SK-N-MC (cell line): ENCODE measurements around the gene NIT1.

Experiments used
- DNase-seq: peaks from one replicate; pipeline ENCODE4 v3.0.0-alpha.2; 2011; ENCODE audit warnings: low read depth, low spot score
- H3K27ac ChIP-seq: fragments of 200-600 bp; sonication (generic); 2 replicates; pipeline ENCODE4 v1.5.1; 2016; ENCODE audit warnings: mixed run types
- H3K36me3 ChIP-seq: fragments of 200-600 bp; sonication (generic); 2 replicates; pipeline ENCODE4 v1.6.1; 2017; ENCODE audit warnings: antibody characterized with exemption, low read length, mixed read lengths; ENCODE audit not compliant: insufficient read depth
- H3K4me3 ChIP-seq: fragments of 200-600 bp; sonication (generic); 2 replicates; pipeline ENCODE4 v1.5.1; 2016
- H3K9ac ChIP-seq: fragments of 200-600 bp; sonication (generic); 2 replicates; pipeline ENCODE4 v1.8.0; 2017; ENCODE audit warnings: mixed run types, mixed read lengths; ENCODE audit not compliant: insufficient read length
- H3K9me3 ChIP-seq: fragments of 200-600 bp; sonication (generic); 2 replicates; pipeline ENCODE4 v1.6.1; 2017; ENCODE audit warnings: low read depth, mild to moderate bottlenecking, antibody characterized with exemption, low read length, moderate library complexity, mixed read lengths
- EZH2 ChIP-seq: fragments of 200-600 bp; sonication (generic); IDR thresholded peaks from one replicate; pipeline ENCODE4 v1.6.1; 2017; ENCODE audit warnings: antibody characterized with exemption
- FOXP2 ChIP-seq: optimal IDR thresholded peaks from 2 replicates; pipeline ENCODE3; 2011; ENCODE audit warnings: mild to moderate bottlenecking, moderate library complexity; ENCODE audit not compliant: insufficient read depth; ENCODE audit errors: extremely low read length, control extremely low read depth
- POLR2AphosphoS5 ChIP-seq: IDR thresholded peaks from 2 replicates; pipeline ENCODE4 v1.6.1; 2012; ENCODE audit warnings: mild to moderate bottlenecking, low read depth, low read length, borderline replicate concordance

The NIT1 gene

GRCh38 chr1:161073474-161074121 lies 44.3 kb upstream of the NIT1 start:
- TF ChIP-seq FOXP2: no peak
- TF ChIP-seq POLR2AphosphoS5: no peak
- Histone ChIP-seq H3K4me3 (no peak overlapping the region), H3K27ac (no peak overlapping the region), H3K36me3 (no peaks in the 10 kb centered on the region), H3K9me3 (no peaks in the 10 kb centered on the region), H3K9ac (no peak overlapping the region)
- DNase-seq: no peak

GRCh38 chr1:161074676-161075368 lies 43.1 kb upstream of the NIT1 start:
- Histone ChIP-seq H3K9ac (no peak overlapping the region), H3K4me3 (no peak overlapping the region), H3K9me3 (no peaks in the 10 kb centered on the region), H3K27ac (no peak overlapping the region), H3K36me3 (no peaks in the 10 kb centered on the region)
- no peak for DNase-seq
- TF ChIP-seq EZH2 (no peak), POLR2AphosphoS5 (no peak), FOXP2 (no peak)

GRCh38 chr1:161076410-161076809 lies 41.5 kb upstream of the NIT1 start:
- Histone ChIP-seq H3K9me3 (no peaks in the 10 kb centered on the region), H3K4me3 (no peak overlapping the region), H3K27ac (no peak overlapping the region), H3K36me3 (no peaks in the 10 kb centered on the region), H3K9ac (no peak overlapping the region)
- TF ChIP-seq EZH2: no peak
- no peak for TF ChIP-seq FOXP2
- TF ChIP-seq POLR2AphosphoS5: no peak
- DNase-seq: no peak

GRCh38 chr1:161077426-161077825 lies 40.5 kb upstream of the NIT1 start:
- Histone ChIP-seq H3K27ac (no peak overlapping the region), H3K4me3 (no peak overlapping the region), H3K36me3 (no peaks in the 10 kb centered on the region), H3K9ac (no peak overlapping the region), H3K9me3 (no peaks in the 10 kb centered on the region)
- no peak for DNase-seq
- no peak for TF ChIP-seq EZH2
- TF ChIP-seq FOXP2: no peak
- TF ChIP-seq POLR2AphosphoS5: no peak

- no peak overlapping the region for H3K9ac ChIP-seq
- no peaks in the 10 kb centered on the region for H3K9me3 ChIP-seq
- no peak overlapping the region for H3K27ac ChIP-seq
- TF ChIP-seq EZH2 (no peak), FOXP2 (no peak), POLR2AphosphoS5 (no peak)
- no peaks in the 10 kb centered on the region for H3K36me3 ChIP-seq
- DNase-seq: no peak
- no peak overlapping the region for H3K4me3 ChIP-seq
Measured at GRCh38 chr1:161079436-161080110, 38.3 kb upstream of the NIT1 start.

GRCh38 chr1:161080441-161081405 lies 37.2 kb upstream of the NIT1 start:
- no peak overlapping the region for H3K9ac ChIP-seq
- no peaks in the 10 kb centered on the region for H3K36me3 ChIP-seq
- DNase-seq: no peak
- TF ChIP-seq FOXP2 (no peak), POLR2AphosphoS5 (no peak), EZH2 (no peak)
- no peaks in the 10 kb centered on the region for H3K9me3 ChIP-seq
- H3K4me3 ChIP-seq: no peak overlapping the region
- no peak overlapping the region for H3K27ac ChIP-seq

- H3K36me3 ChIP-seq: no peaks in the 10 kb centered on the region
- DNase-seq: no peak
- no peak overlapping the region for H3K27ac ChIP-seq
- TF ChIP-seq POLR2AphosphoS5 (no peak), FOXP2 (no peak), EZH2 (no peak)
- H3K4me3 ChIP-seq: no peak overlapping the region
- H3K9ac ChIP-seq: no peak overlapping the region
- H3K9me3 ChIP-seq: no peaks in the 10 kb centered on the region
Measured at GRCh38 chr1:161081519-161081918, 36.4 kb upstream of the NIT1 start.

- DNase-seq: no peak
- H3K9me3 ChIP-seq: no peaks in the 10 kb centered on the region
- H3K4me3 ChIP-seq: no peak overlapping the region
- no peak overlapping the region for H3K27ac ChIP-seq
- TF ChIP-seq FOXP2 (no peak), POLR2AphosphoS5 (no peak), EZH2 (no peak)
- no peaks in the 10 kb centered on the region for H3K36me3 ChIP-seq
- no peak overlapping the region for H3K9ac ChIP-seq
Measured at GRCh38 chr1:161082483-161082882, 35.4 kb upstream of the NIT1 start.
